ENCODE results near the gene RBM17. TPM values are rescaled to one million over a fixed set of nuclear protein-coding genes. Genes with fewer than 3 reads are reported as not detected.
A peak's percentile ranks its signal among the peaks of the same experiment; 100 is the strongest.
"Not testable (repeated sequence)": the region's sequence is repeated elsewhere in the genome, so short reads cannot be mapped to it uniquely, and the experiment has no call there.

The RBM17 gene
- 10 to 100 TPM; 64.3 to 93.3 (median 81.7) TPM for total RNA-seq

DNA sequence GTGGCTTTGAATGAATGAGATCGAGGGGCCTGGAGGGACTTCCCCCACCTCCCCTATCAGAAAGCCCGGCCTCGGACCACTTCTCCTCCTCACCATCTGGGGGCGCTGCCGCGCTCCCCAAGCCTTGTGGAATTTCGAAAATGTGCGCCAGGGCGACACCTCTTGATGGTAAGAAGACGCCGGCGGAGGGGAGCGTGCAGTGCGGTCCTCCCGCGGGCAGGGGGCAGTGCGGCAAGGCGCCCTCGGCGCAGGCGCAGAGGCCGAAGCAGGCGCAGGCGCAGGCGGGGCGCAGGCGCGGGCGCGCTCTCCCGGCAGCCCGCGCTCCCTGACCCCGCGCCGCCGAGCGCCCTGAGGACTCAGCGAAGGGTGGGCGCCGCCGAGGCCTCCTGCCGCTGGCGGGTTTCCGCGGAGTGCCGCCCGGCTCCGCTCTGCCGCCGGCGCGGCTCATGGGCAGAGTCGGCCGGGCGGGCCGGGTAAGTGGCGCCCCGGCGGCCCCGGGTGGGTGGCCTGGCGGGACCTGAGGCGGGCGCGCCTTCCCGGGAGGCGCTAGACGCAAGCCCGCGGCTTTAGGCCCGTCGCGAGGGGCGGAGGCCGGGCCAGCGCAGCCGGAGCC lies at the start of gene RBM17:
Gene RBM17 (plus strand): TSS at position 314 of the 613 bp plus-strand sequence. CDS start 8,032 bp downstream, outside the sequence.
- peaks cover 29 to 41% of the 10 kb centered on the region in 2 donors for H3K4me1 ChIP-seq
- peak in 1 of 2 donors; percentile 77 for TF ChIP-seq POLR2A (IDR thresholded peaks at IDR 0.05)
- TF ChIP-seq, protein P1, sequence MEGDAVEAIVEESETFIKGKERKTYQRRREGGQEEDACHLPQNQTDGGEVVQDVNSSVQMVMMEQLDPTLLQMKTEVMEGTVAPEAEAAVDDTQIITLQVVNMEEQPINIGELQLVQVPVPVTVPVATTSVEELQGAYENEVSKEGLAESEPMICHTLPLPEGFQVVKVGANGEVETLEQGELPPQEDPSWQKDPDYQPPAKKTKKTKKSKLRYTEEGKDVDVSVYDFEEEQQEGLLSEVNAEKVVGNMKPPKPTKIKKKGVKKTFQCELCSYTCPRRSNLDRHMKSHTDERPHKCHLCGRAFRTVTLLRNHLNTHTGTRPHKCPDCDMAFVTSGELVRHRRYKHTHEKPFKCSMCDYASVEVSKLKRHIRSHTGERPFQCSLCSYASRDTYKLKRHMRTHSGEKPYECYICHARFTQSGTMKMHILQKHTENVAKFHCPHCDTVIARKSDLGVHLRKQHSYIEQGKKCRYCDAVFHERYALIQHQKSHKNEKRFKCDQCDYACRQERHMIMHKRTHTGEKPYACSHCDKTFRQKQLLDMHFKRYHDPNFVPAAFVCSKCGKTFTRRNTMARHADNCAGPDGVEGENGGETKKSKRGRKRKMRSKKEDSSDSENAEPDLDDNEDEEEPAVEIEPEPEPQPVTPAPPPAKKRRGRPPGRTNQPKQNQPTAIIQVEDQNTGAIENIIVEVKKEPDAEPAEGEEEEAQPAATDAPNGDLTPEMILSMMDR (IDR thresholded peaks at IDR 0.05), result peak; percentile 99 to 100 (median 100)
- WGBS, 2 donors, result 0 to 3% methylated on average over 7 to 8 of the region's 77 CpGs
- H3K4me3 ChIP-seq (replicated peaks in 1 of 3), result peak within 1 kb of the TSS; percentile 60 to 90 (median 89)
- DNase-seq, result peak; percentile 96
- H3K36me3 ChIP-seq, result no peaks in the 10 kb centered on the region
- peak within 1 kb of the TSS; percentile 59 to 79 (median 71) for H3K27ac ChIP-seq
- H3K27me3 ChIP-seq, result no peaks in the 10 kb centered on the region
- intact Hi-C loops (cut with DNase I), result loop anchor here (10.0 kb wide), 1 partner anchor 74 kb away; no protein-coding TSS in a partner anchor
- no peaks in the 10 kb centered on the region for H3K9me3 ChIP-seq

- H3K27me3 ChIP-seq, result no peaks in the 10 kb centered on the region
- 86 to 91% methylated on average over 4 of the region's 4 CpGs for WGBS, 2 donors
- TF ChIP-seq, protein P1 (IDR thresholded peaks at IDR 0.05), result no peak
- no peak for TF ChIP-seq POLR2A (IDR thresholded peaks at IDR 0.05)
- H3K9me3 ChIP-seq, result no peaks in the 10 kb centered on the region
- no peaks in the 10 kb centered on the region for H3K4me1 ChIP-seq
- H3K4me3 ChIP-seq (replicated peaks in 1 of 3), result no peak overlapping the region
- H3K27ac ChIP-seq, result no peak overlapping the region
- H3K36me3 ChIP-seq, result no peaks in the 10 kb centered on the region
- intact Hi-C loops (cut with DNase I), result no loop called here
- DNase-seq, result no peak
These were observed 49.1 kb upstream of the RBM17 start for GRCh38 chr10:6039711-6040110.

DNA sequence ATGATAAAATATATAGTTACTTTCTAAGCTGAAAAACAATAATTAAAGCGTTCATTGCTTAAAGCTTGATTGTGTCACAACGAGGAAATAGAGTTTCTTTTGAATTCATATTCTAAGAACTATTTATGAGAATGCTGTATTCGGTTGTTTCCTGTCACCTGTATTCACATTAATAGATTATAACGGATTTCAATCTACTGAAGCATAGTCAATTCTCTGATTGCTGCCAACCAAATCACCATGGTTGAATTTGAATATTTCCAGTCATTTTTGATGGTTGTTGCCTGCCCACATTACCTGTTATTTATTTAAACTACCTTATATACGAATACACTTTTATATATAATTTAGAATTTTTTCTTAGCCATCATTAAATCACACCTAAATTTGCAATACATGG lies 48.6 kb upstream of the RBM17 start:
- Histone ChIP-seq H3K9me3 (no peaks in the 10 kb centered on the region), H3K4me3 (replicated peaks in 1 of 3) (no peak overlapping the region), H3K27ac (no peak overlapping the region), H3K4me1 (no peaks in the 10 kb centered on the region), H3K36me3 (no peaks in the 10 kb centered on the region), H3K27me3 (no peaks in the 10 kb centered on the region)
- TF ChIP-seq, protein P1 (IDR thresholded peaks at IDR 0.05), result no peak
- no peak for TF ChIP-seq POLR2A (IDR thresholded peaks at IDR 0.05)
- no peak for DNase-seq
- intact Hi-C loops (cut with DNase I), result no loop called here
- 90 to 94% methylated on average over 5 of the region's 5 CpGs for WGBS, 2 donors

GRCh38 chr10:6043377-6043776 lies 45.5 kb upstream of the RBM17 start:
- H3K9me3 ChIP-seq; H3K36me3 ChIP-seq; DNase-seq; H3K27me3 ChIP-seq; H3K27ac ChIP-seq; H3K4me3 ChIP-seq (replicated peaks in 1 of 3); H3K4me1 ChIP-seq; intact Hi-C loops (cut with DNase I): not testable (repeated sequence)
- 89 to 93% methylated on average over 6 of the region's 6 CpGs for WGBS, 2 donors

GRCh38 chr10:6044060-6044459 lies 44.8 kb upstream of the RBM17 start:
- H3K27me3 ChIP-seq, result no peaks in the 10 kb centered on the region
- WGBS, 2 donors, result 75 to 79% methylated on average over 7 of the region's 7 CpGs
- no peaks in the 10 kb centered on the region for H3K4me1 ChIP-seq
- H3K27ac ChIP-seq, result no peak overlapping the region
- intact Hi-C loops (cut with DNase I), result no loop called here
- H3K4me3 ChIP-seq (replicated peaks in 1 of 3), result no peak overlapping the region
- no peak for DNase-seq
- no peaks in the 10 kb centered on the region for H3K9me3 ChIP-seq
- no peaks in the 10 kb centered on the region for H3K36me3 ChIP-seq
- no peak for TF ChIP-seq POLR2A (IDR thresholded peaks at IDR 0.05)
- TF ChIP-seq, protein P1 (IDR thresholded peaks at IDR 0.05), result no peak

Data from thyroid gland (tissue), 4 donors.